Mammary epithelial cell (primary cell): ENCODE measurements around the gene ADPRH.

Experiments
- EZH2 ChIP-seq: IDR thresholded peaks from 2 replicates; pipeline ENCODE4 v1.6.1; 2012; ENCODE audit warnings: low read length, inconsistent platforms, borderline replicate concordance
- TF ChIP-seq, protein P1 (sequence below), 2 donors: IDR thresholded peaks in 1 of 2; conservative IDR thresholded peaks in 1 of 2; 2 replicates each; pipeline ENCODE4 v1.5.1; 2011 to 2012; ENCODE audit warnings: inconsistent platforms in 2 of 2, low read length in 2 of 2, mild to moderate bottlenecking in 2 of 2, control low read depth in 1 of 2, low read depth in 1 of 2; ENCODE audit not compliant: insufficient read depth in 1 of 2; ENCODE audit errors: extremely low read depth in 1 of 2

DNA sequence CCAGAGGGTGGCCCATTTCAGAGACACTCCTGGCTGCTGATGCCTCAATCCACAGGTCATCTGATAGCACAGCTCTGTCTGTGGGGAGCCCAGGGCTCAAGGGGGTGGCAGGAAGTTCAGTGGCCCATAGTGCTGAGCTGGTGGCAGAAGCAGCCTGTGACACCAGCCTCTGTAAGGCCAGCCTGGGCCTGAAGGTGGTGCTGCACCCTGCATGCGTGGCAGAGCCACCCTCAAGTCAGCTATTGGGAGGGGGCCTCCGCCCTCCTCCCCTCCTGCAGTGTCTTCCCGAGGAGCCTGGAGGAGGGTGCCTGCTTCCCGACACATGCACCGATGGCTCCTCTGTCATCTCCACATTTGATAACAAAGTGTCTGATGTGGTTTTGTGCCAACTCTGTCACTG is 21.4 kb downstream of the ADPRH start:
- TF ChIP-seq, protein P1, sequence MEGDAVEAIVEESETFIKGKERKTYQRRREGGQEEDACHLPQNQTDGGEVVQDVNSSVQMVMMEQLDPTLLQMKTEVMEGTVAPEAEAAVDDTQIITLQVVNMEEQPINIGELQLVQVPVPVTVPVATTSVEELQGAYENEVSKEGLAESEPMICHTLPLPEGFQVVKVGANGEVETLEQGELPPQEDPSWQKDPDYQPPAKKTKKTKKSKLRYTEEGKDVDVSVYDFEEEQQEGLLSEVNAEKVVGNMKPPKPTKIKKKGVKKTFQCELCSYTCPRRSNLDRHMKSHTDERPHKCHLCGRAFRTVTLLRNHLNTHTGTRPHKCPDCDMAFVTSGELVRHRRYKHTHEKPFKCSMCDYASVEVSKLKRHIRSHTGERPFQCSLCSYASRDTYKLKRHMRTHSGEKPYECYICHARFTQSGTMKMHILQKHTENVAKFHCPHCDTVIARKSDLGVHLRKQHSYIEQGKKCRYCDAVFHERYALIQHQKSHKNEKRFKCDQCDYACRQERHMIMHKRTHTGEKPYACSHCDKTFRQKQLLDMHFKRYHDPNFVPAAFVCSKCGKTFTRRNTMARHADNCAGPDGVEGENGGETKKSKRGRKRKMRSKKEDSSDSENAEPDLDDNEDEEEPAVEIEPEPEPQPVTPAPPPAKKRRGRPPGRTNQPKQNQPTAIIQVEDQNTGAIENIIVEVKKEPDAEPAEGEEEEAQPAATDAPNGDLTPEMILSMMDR (conservative IDR thresholded peaks at IDR 0.05 in 1 of 2, IDR thresholded peaks at IDR 0.05 in 1 of 2; ENCODE audit: extremely low read depth in 1 of 2, insufficient read depth in 1 of 2, low read depth in 1 of 2, low read length in 2 of 2) = peak in 1 of 2 donors; percentile 52
- no peak for TF ChIP-seq EZH2
